ENCODE data around the gene MAP3K14.
"Not testable (repeated sequence)": the region's sequence is repeated elsewhere in the genome, so short reads cannot be mapped to it uniquely, and the experiment has no call there.

MAP3K14 gene

DNA sequence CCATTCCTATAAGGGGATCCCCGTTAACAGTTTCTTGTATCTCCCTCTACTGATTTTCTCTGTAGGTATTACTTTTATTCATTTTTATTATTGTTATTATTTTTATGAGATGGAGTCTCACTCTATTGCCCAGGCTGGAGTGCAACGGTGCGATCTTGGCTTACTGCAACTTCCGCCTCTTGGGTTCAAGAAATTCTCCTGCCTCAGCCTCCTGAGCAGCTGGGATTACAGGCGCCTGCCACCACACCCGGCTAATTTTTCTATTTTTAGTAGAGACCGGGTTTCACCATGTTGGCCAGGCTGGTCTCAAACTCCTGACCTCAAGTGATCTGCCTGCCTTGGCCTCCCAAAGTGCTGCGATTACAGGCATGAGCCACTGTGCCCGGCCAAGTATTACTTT, 14.6 kb downstream of the MAP3K14 start:
- in situ Hi-C loops (cut with MboI; ENCODE audit: low sequenced_read_pairs) = not testable (repeated sequence)

DNA sequence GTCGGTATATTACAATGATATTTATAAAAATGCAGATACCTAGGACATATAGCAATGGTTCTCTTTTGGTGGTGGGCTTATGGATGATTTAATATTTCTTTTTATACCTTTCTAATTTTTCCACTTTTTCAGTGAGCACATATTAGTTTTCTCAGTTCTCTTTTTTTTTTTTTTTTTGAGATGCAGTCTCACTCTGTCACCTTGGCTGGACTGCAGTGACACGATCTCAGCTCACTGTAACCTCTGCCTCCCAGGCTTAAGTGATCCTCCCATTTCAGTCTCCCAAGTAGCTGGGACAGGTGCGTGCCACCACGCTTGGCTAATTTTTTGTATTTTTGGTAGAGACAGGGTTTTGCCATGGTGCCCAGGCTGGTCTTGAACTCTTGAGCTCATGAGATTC, 15.1 kb downstream of the MAP3K14 start:
- in situ Hi-C loops (cut with MboI; ENCODE audit: low sequenced_read_pairs) = no loop called here

DNA sequence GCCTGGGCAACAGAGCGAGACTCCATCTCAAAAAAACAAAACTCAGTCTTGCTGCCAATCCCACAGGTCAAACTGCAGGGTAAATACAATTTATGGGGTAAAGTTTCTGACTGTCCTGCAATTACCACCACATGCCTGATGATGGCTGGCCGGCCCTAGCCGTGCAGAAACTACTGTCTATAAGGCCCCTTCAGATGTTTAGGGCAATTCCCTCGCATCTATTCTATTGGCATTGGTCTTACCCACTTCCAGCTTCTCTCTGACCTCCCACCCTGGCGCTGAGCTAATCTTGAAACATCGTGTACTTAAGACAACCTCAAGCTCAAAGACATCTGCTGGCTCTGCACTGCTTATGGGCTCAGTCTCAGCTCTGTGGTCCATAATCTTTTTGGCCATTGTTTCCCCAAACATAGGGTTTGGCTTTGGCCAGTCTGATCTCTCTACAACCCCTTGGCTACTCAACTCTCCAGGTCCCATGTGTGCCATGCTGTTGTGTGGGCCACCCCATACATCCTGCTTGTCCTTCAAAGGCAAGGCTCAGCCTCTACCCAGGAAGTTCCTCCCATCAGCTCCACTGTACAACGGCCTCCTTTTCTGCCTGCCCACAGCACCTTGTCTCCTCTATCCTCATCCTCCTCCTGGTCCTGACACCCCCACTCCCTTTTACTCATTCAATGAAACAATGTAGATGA, 16.6 kb downstream of the MAP3K14 start:
- in situ Hi-C loops (cut with MboI; ENCODE audit: low sequenced_read_pairs) = no loop called here

DNA sequence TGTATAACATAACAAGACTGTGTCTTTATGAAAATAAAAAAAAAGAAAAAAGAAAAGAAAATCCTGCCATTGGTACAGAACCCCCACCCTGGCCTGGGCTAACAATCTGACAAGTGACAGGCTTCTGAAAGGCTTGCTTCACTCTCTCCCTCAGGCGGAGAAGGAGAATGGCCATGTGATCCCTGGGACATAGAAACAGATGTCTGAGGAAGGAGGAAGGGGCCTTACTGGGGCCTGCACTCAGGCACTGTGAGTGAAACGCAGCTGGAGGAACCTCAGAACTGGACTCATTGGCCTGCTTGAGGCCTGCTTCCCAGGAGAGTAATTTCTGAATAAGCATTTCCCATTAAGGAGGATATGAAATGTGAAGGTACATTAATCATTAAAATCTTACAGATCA, 17.5 kb downstream of the MAP3K14 start:
- in situ Hi-C loops (cut with MboI; ENCODE audit: low sequenced_read_pairs) = no loop called here

DNA sequence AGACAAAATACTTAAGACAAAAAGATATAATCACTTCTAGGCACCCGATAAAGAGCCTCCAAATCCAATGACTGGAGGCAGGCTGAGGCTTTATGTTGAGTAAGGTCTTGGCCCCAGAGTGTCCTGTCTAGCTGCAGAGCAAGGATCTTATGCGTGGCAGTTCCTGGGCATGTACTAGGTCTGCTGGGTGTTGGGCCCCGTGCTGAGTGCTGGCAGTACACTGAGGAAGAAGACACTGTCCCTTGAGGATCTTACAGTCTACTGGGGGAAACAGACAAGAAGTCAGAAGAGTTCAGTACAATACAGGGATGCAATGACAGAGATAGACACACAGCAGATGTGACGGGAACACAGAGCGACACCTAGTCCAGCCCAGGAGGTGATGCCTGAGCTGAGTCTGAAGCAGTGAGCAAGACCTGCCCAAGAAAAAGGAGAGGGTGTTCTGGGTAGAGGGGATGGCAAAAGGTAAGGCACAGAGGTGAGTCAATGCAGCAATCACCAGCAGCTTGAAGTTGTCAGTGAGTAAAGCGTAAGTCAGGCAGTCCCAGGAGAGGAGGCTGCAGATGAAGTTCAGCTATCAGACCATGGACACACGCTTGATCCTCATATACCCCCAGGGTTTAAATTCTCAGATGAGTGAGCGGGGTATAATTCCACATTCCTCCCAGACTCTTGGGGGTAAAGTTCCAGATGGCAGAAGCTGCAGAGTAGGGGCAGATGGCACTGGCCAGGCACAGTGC, 18.1 kb downstream of the MAP3K14 start:
- in situ Hi-C loops (cut with MboI; ENCODE audit: low sequenced_read_pairs) = no loop called here

DNA sequence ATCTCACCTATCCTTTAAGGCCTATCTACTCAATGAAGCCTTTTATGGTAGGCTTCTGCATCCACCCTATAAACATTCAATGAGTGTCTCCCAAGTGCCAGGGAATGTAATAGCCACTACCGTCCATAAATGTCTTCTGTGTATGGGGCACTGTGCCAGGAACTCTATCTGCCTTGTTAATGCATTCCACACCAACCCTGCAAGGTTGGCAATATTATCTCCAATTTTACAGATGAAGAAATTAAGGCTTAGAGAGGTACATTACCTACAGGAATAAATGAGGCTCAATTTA, 20.0 kb downstream of the MAP3K14 start:
- in situ Hi-C loops (cut with MboI; ENCODE audit: low sequenced_read_pairs) = no loop called here

DNA sequence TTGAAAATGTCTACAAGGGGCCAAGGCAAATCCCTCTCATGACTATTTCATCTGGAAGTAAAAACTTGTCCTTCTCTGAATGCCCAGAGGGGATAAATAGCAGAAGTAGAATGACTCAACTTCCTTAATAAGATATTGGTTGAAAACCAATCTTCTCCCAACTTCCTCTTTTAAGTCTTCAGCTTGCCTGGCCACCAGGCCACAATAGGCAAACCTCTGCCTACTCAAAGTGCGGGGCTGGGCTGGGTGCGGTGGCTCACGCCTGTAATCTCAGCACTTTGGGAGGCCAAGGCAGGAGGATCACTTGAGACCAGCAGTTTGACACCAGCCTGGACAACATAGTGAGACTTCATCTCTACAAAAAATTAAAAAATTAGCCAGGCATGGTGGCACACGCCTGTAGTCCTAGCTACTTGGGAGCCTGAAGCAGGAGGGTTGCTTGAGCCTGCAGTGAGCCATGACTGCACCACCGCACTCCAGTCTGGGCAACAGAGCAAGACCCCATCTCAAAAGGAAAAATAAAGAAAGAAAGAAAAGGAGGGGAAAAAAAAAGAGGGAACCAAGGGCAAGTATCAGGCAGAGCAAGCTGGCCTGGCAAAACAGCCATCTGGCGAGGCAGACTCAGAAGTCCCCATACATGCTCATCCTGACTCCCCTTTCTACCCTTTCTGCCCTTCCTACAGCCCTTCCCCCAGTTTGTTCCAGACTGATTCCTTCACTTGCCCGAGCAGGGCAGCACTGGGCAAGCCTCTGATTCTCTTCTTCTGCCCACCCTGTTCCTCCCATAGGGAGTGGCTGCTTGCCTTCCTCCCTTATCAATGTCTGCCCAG, 20.6 kb downstream of the MAP3K14 start:
- in situ Hi-C loops (cut with MboI; ENCODE audit: low sequenced_read_pairs) = no loop called here

DNA sequence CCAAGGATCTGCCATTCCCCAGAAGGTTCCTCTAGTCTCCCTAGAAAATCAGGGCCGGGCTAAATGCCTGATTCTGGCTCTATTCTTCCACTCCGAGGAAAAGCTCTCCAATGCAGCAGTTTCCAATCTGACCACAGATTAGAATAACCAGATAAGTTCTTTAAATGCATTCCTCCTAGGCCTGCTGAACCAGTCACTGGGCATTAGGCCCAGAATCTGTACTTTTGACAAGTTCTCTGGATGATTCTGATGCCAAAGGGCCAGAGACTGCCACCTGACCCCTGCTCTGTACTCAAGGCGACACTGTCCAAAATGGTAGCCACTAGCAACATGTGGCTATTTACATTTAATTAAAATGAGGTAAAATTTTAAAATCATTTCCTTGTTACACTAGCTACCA, 22.3 kb downstream of the MAP3K14 start:
- in situ Hi-C loops (cut with MboI; ENCODE audit: low sequenced_read_pairs) = no loop called here

DNA sequence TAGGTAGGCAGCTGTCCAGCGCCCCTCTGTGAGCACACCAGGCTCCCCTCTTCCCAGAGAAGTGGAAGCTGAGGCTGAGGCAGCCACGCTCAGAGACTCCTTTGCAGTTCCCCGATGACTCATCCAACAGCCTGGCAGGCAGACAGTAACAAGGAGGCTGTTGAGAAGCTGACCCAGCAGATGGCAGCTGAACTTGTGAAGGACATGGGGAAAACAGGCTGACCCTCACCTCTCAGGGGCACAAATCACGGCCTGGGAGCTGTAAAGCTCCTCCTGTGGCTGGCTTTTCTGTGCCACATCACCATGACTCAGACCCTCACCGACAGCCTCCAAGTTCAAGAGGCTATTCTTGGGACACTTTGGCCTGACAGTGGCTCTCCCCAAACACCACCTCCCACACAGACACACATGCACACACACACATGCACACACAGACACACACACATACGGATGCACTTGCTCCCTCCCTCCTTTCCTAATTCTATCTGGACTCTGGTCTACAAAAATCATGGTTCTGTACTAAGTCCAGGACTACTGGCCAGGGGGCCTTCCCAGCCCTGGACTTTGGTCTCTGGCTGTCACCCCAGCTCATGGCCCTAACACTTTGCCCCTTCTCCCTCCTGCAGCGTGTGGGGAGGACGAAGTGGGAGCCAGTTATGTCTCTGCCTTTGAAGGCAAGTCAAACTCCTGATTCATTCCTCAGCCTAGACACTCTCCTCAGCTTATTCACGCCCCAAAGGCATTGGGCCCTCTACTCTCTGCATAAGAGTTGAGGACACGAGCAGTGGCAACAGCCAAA, 23.2 kb downstream of the MAP3K14 start:
- in situ Hi-C loops (cut with MboI; ENCODE audit: low sequenced_read_pairs) = no loop called here

DNA sequence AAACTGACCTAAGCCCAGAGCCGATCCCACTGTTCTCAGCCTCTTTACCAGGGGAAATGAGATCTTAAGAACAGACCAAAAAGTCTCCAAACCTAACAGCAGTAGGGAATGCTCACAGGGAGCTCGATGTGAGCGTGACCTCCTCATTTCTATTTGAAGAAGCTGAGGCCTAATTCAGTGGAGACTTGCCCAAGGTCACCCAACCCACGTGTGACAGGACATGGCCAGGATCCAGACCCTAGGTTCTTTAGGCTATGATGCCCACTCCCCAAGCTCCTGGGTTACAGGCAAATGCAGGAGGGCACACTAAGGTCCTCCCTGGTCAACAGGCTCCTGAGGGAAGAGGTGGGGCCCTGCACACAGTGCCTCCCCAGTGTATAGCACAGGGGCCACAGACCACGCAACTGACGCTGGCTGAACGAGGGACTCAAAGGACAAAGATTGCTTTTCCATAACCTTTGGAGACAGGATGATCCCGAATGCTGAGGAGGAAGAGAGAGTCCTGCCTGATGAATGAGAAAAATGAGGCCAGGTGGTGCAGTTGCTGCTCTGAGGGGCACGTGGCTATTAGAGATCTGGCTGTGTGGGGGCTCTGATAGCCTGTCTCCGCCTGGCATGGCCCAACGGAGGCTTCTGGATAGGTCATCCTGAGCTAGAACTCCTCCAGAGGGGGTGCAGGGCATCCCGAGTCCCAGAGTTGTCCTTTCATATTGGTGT, 24.0 kb downstream of the MAP3K14 start:
- in situ Hi-C loops (cut with MboI; ENCODE audit: low sequenced_read_pairs) = no loop called here

DNA sequence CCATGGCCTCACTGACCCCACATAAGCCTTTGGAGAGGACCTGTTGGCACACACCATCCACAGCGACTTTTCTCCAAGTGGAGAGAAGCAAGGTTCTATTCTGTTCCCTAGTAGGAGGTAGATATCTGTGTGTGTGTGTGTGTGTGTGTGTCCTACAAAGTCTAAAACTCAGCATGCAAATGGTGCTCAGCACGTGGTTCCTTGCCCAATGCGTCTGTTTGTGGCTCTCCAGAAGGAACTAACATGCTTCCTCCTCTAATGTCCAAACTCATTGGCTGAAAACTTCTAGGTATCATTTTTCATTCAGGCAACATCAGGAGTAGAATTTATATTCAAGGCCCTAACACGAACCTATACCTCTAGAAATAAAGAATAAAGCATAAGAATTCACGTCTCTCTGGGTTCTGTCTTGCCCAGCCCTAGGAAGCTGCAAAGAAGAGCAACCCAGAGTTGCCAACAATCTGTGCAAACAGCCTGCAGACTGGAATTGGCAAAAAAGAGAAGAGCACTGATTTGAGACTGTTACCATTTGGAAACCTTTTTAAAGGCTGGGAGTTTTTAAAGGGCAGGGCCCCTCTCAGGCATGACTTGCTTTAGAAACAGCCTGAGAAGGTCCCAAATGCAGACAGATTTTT, 25.5 kb downstream of the MAP3K14 start:
- in situ Hi-C loops (cut with MboI; ENCODE audit: low sequenced_read_pairs) = no loop called here

DNA sequence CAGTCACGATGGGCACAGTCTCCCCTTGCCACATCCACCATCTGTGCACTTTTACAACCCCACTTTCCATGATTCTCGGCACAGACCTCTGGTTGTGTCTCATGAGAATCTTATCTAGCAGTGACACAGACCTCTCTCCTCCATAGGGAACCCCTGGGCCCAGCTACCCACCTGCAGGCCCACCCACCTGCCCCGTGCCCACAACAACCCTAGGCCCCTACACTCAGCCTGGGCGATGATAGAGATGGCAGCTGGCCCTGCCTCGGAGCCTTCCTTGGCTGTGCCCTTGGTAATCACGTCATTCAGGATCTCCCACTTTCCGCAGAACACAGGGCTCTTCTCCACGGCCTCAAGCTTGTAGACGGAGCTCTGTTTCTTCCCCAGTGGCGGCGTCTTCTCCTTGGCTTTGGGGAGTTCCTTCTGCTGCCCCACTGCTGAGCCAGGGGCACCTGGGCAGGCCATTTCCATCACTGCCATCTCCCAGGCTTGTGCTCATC, 26.5 kb downstream of the MAP3K14 start:
- in situ Hi-C loops (cut with MboI; ENCODE audit: low sequenced_read_pairs) = no loop called here

DNA sequence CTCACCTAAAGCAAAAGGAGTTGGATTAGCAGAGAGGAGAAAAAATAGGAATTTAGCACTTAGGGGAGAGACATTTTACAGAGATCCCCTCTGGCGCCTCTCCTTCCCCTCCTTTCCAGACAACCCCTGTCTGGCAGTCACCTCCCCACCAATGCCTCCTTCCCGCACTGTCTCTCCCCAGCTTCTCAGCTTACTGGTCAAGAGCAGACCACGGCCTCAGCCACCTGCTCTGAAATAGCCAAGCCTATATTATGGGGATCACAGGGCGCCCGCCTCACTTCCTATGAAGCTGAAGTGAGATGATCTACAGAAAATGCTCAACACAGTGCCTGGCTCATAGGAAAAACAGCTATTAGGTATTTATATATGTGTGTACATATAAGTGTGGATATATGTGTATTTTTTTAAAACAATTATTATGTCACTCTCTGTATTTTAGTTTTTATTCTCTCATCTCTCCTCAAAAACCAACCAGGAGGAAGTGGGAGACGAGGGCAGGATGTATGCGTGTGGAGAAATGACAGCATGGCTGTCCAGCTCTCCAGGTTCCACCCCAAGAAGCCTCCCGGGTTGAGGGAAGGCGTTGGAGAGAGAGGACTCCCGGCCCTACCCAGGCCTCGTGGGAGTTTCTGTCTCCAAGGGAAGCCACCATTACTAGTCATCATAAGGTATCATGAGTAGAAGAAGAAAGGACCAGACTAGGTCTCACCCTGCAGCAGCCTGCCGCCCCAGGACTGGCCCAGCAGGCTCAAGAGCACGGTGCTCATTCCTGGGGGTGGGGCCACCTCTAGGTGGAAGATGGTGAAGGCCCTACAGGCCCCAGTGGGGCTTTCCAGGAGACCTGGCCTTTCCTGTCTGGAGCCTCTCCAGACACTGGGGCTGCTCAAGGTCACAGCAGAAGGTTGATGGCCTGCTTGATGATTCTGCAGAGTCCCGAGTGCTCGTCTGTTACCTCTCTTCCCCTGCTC, 27.2 kb downstream of the MAP3K14 start:
- in situ Hi-C loops (cut with MboI; ENCODE audit: low sequenced_read_pairs) = no loop called here

DNA sequence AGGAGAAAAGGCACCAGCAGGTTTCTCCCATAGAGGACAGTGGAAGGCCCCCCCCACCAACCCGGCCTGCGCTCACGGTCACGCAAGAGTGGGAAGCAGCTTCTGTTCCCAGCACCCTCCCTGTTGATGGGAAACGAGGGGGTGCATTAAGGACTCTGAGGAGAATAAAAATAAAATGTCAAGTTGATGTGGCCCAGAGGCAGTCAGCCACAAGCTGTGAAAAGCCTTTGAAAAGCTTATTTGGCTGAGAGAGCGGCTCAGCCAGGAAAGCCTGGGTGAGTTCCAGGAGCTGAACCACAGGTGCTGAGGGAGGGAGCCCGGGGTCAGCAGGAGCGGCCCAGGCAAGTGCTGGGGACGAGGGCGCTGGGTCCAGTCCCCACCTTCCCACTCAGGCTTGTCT, 28.0 kb downstream of the MAP3K14 start:
- in situ Hi-C loops (cut with MboI; ENCODE audit: low sequenced_read_pairs) = no loop called here

DNA sequence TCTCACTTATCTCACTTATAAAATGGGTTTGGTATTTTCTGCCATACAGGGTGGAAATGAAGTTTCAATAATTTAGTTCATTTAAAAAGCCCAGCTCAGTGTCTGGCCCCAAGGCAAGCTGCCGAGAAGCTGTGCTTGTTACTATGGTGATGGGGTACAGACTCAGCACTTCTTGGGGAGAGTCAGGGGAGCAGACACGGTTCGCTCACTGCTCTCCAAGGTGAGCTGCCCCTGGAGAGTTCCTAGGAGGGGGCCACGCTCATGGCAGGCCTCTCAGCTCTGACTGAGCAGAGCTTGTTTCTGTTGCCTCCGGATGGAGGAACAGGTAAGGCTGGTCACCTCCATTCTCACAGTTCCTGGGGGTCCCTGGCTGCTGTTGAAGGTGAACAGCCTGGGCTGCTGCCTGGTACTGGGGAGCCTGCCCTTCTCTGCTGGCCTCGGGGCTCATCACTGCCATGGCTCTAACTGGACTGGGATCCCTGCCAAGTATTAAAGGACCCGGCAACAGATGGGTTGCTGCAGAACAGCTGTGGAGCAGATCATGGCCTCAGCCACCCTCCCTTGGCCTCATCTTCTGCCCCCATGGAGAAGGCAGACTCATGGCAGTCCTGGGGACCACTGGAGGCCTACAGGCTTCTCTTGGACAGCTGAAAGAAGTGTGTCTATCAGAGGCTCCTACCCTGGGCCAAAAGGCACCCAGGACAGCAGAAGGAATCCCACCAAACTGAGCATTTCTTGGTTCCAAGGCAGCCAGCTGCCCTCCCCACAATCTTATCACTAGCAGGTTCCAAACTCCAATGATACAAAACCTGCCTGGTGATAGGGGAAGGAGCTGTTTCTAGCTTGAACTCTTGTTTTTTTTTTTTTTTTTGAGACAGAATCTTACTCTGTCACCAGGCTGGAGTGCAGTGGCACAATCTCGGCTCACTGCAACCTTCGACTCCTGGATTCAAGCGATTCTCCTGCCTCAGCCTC, 29.0 kb downstream of the MAP3K14 start:
- in situ Hi-C loops (cut with MboI; ENCODE audit: low sequenced_read_pairs) = no loop called here

DNA sequence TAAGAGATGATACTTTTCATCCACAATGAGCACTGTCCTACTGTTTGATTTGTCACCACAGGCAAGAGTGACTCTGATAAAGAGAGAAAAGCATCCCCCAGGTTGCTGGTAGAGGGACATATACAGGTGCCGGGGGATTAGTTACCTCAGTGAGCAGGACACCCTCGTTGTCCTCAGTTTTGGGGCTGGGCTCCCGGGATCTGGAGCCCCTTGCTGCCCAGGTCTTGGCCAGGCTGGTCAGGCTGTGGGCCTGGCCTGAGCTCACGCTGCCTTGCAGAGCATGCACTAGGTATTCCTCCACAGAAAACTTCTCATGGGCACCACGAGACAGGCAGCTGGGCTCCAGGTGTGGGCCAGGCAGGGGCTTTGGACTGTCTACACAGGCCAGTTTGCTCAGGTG, 30.5 kb downstream of the MAP3K14 start:
- in situ Hi-C loops (cut with MboI; ENCODE audit: low sequenced_read_pairs) = no loop called here

Measured in HL-60/S4 (cell line).